ENCODE measurements around the gene FHIP2A.
A peak's percentile ranks its signal among the peaks of the same experiment; 100 is the strongest.

The FHIP2A gene

GRCh38 chr10:114802177-114802576, 19.4 kb upstream of the FHIP2A start:
- TF ChIP-seq CTCF (conservative IDR thresholded peaks at IDR 0.05; ENCODE audit: low read length) = no peak
- DNase-seq (ENCODE audit: low read depth) = no peak
- H3K4me3 ChIP-seq (ENCODE audit: low read length) = no peak overlapping the region

GRCh38 chr10:114806562-114807391, 14.8 kb upstream of the FHIP2A start:
- peak; percentile 17 for DNase-seq (ENCODE audit: low read depth)
- H3K4me3 ChIP-seq (ENCODE audit: low read length) = no peak overlapping the region
- no peak for TF ChIP-seq CTCF (conservative IDR thresholded peaks at IDR 0.05; ENCODE audit: low read length)

DNA sequence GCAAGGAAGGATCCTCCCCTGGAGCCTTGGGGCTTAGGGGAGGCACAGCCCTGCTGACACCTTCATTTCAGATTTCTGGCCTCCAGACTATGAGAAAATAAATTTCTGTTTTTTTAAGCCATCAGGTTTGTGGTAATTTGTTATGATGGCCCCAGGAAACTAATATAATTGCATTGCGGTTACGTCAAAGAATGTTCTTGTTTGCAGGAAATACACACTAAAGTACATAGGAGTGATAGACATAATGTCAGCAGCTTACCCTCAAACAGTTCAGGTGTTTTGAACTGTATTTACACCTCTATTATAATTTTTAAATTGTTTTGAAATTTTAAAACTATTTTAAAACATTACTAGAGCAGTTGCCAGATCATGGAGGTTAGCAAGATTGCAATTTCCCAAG, 12.6 kb upstream of the FHIP2A start:
- DNase-seq (ENCODE audit: low read depth) = no peak
- no peak for TF ChIP-seq CTCF (conservative IDR thresholded peaks at IDR 0.05; ENCODE audit: low read length)
- no peak overlapping the region for H3K4me3 ChIP-seq (ENCODE audit: low read length)

GRCh38 chr10:114810926-114811325, 10.7 kb upstream of the FHIP2A start:
- H3K4me3 ChIP-seq (ENCODE audit: low read length) = no peak overlapping the region
- DNase-seq (ENCODE audit: low read depth) = no peak
- TF ChIP-seq CTCF (conservative IDR thresholded peaks at IDR 0.05; ENCODE audit: low read length) = no peak

DNA sequence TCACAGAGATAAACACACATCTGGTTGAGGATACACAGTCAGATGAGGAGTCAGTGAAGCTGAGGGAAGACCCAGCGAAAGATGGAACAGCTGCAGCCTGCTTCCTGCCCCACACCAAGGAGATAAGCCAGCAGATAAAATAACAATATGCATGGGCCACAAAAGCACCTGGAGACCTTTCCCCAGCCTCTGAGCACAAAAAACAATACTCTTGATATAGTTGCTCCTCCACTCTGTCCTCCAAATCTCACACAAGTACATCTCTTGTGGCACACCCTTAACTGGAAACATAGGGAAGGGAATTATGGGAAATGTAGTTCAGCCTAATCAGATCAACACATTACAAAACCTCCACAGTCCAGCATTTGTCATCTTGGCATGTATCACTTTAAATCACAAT, 9.7 kb upstream of the FHIP2A start:
- no peak for DNase-seq (ENCODE audit: low read depth)
- no peak overlapping the region for H3K4me3 ChIP-seq (ENCODE audit: low read length)
- no peak for TF ChIP-seq CTCF (conservative IDR thresholded peaks at IDR 0.05; ENCODE audit: low read length)

GRCh38 chr10:114815791-114816190, 5.8 kb upstream of the FHIP2A start:
- DNase-seq (ENCODE audit: low read depth) = no peak
- TF ChIP-seq CTCF (conservative IDR thresholded peaks at IDR 0.05; ENCODE audit: low read length) = no peak
- no peak overlapping the region for H3K4me3 ChIP-seq (ENCODE audit: low read length)

- no peak for TF ChIP-seq CTCF (conservative IDR thresholded peaks at IDR 0.05; ENCODE audit: low read length)
- H3K4me3 ChIP-seq (ENCODE audit: low read length) = no peak overlapping the region
- no peak for DNase-seq (ENCODE audit: low read depth)
Measured at GRCh38 chr10:114816308-114816707, 5.3 kb upstream of the FHIP2A start.
